Measurements from ENCODE around the gene SH2D2A. TPM values are rescaled to one million over a fixed set of nuclear protein-coding genes. Genes with fewer than 3 reads are reported as not detected.

SH2D2A gene
- total RNA-seq, 1 donor from 2014 or later = 0.88 TPM

DNA sequence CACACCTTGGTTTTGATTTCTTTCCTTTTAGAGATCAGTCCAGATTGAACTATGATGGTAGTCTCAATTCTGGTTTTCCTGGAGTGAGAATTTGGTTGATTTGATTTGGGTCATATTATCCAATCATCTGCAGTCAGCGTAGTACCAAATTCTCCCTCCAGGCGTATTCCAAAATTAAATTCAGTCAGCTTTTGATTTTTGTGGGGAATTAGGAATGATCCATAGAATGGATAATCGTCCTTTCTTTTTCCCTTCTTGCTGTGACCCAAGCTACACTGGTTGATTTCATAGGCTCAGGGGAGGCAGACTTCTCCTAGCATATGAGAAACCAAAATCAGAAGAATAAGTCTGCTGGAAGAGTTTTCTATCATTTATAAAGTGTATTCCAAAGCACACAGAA is 44.4 kb downstream of the SH2D2A start:
- TF ChIP-seq, protein P1, sequence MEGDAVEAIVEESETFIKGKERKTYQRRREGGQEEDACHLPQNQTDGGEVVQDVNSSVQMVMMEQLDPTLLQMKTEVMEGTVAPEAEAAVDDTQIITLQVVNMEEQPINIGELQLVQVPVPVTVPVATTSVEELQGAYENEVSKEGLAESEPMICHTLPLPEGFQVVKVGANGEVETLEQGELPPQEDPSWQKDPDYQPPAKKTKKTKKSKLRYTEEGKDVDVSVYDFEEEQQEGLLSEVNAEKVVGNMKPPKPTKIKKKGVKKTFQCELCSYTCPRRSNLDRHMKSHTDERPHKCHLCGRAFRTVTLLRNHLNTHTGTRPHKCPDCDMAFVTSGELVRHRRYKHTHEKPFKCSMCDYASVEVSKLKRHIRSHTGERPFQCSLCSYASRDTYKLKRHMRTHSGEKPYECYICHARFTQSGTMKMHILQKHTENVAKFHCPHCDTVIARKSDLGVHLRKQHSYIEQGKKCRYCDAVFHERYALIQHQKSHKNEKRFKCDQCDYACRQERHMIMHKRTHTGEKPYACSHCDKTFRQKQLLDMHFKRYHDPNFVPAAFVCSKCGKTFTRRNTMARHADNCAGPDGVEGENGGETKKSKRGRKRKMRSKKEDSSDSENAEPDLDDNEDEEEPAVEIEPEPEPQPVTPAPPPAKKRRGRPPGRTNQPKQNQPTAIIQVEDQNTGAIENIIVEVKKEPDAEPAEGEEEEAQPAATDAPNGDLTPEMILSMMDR (IDR thresholded peaks at IDR 0.05; ENCODE audit: borderline replicate concordance) = no peak
- Histone ChIP-seq H3K27me3 (ENCODE audit: low read depth) (no peaks in the 10 kb centered on the region), H3K4me1 (peaks cover 87% of the 10 kb centered on the region), H3K9me3 (replicated peaks) (no peaks in the 10 kb centered on the region), H3K27ac (replicated peaks) (no peak overlapping the region), H3K36me3 (peaks cover 8% of the 10 kb centered on the region), H3K4me3 (no peak overlapping the region)
- no peak for DNase-seq
- intact Hi-C loops (cut with micrococcal nuclease) = no loop called here

DNA sequence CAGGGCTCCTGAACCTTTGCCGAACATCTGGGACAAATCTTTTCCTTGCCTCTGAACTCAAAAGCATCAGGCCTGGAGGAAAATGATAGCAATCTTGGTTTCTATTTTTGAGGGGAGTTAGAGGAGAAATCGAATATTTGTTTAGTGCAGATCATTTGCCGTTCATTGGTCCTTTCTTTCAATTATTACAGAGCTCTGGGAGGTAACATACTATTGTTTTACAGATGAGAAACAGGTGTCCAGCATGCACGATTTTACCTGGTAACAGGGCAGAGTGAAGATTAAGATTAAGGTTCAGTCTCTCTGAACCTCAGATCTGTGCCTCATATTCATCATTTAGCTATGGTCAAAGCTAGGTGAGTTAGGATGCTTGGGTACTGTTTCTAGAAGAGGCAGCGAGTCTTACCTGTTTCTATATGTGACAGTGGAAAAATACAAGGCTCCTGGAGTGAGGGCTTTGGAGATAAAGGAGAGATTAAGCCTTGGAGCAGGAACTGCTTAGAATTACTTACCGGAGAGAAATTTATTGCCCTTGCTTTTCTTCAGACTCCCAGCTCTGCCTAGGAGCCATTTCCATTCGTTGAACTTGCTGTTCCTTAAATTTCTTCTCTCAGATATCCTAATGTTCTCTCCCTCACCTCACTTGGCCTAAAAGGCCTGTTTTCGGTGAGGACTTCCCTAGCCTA is 47.9 kb downstream of the SH2D2A start:
- H3K9me3 ChIP-seq (replicated peaks) = no peaks in the 10 kb centered on the region
- peak overlapping the region; percentile 88 for H3K27ac ChIP-seq (replicated peaks)
- intact Hi-C loops (cut with micrococcal nuclease) = no loop called here
- no peak for DNase-seq
- no peaks in the 10 kb centered on the region for H3K27me3 ChIP-seq (ENCODE audit: low read depth)
- H3K4me3 ChIP-seq = peak overlapping the region; percentile 97
- H3K4me1 ChIP-seq = peaks cover 74% of the 10 kb centered on the region
- peaks cover 8% of the 10 kb centered on the region for H3K36me3 ChIP-seq
- TF ChIP-seq, protein P1 (IDR thresholded peaks at IDR 0.05; ENCODE audit: borderline replicate concordance) = no peak

DNA sequence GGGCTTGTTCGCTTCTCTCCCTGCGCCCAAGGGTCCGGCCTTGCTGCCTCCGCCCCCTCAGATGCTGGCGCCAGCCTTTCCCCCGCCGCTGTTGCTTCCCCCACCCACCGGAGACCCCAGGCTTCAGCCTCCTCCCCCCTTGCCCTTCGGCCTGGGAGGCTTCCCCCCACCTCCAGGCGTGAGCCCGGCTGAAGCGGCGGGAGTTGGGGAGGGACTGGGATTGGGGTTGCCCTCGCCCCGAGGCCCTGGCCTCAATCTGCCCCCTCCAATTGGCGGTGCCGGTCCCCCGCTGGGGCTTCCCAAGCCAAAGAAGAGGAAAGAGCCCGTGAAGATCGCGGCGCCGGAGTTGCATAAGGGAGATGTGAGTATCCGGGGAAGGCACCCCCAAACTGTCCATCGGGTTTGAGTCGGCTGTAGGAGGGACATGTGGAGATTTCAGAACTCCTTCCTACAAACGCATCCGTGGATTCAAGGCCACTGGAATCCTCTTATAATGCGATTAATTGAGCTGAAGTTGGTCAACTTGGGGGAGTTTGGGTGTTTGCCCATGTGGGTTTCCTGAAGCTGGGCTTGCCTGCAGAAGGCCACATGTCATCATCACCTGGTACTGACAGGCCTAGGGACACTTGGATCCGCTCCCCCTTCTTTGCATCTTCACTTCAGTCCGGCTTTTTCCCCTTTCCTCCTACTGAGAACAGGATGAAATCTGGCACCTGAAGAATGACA is 48.6 kb downstream of the SH2D2A start:
- DNase-seq = peak; percentile 40
- Histone ChIP-seq H3K27ac (replicated peaks) (peak overlapping the region; percentile 88), H3K4me1 (peaks cover 67% of the 10 kb centered on the region), H3K9me3 (replicated peaks) (no peaks in the 10 kb centered on the region), H3K36me3 (peaks cover 8% of the 10 kb centered on the region), H3K4me3 (peak overlapping the region; percentile 97), H3K27me3 (ENCODE audit: low read depth) (no peaks in the 10 kb centered on the region)
- TF ChIP-seq, protein P1 (IDR thresholded peaks at IDR 0.05; ENCODE audit: borderline replicate concordance) = no peak
- intact Hi-C loops (cut with micrococcal nuclease) = no loop called here

DNA sequence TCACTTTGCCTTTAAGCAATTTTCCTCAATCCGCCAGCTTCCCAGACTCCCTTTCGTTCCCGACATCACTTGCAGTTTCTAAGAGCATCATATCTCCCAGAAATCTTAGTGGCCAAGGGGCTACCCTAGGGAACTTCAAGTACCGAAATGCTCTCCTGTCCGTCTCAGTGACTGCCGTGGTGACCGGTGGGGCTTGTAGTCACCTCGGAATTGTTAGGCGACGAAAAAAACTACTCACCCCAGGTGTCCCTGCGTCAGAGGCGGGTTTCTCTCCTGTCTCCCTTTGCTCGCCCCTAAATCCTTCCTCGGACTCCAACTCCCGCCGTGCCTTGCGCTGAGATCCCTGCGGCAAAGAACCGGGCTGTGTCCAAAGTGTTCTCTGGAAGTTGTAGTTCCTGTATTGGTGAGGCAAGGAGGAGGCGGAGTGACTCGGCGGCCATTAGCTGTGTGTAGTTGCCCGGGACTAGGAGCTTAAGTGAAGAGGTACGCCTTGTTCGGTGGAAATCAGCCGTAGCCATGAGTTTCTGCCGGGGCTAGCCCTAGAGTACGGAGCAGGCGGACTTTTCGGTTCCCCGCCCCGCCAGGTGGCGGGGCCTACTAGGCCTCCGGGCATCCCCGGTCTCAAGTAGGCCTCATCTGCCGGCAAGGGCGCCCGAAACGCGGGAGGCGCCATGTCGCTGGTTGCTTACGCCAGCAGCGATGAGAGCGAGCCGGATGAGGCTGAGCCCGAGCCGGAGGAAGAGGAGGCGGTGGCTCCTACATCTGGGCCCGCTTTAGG is 49.4 kb downstream of the SH2D2A start, which contains the start of gene PRCC:
Gene PRCC (plus strand): TSS at position 435 of the 778 bp plus-strand sequence. CDS start 237 bp downstream, at position 672.
- TF ChIP-seq, protein P1 (IDR thresholded peaks at IDR 0.05; ENCODE audit: borderline replicate concordance) = no peak
- H3K4me3 ChIP-seq = peak within 1 kb of the TSS; percentile 97
- peaks cover 8% of the 10 kb centered on the region for H3K36me3 ChIP-seq
- H3K27me3 ChIP-seq (ENCODE audit: low read depth) = no peaks in the 10 kb centered on the region
- peak within 1 kb of the TSS; percentile 88 for H3K27ac ChIP-seq (replicated peaks)
- peak; percentile 97 for DNase-seq
- no peaks in the 10 kb centered on the region for H3K9me3 ChIP-seq (replicated peaks)
- intact Hi-C loops (cut with micrococcal nuclease) = no loop called here
- H3K4me1 ChIP-seq = peaks cover 60% of the 10 kb centered on the region

DNA sequence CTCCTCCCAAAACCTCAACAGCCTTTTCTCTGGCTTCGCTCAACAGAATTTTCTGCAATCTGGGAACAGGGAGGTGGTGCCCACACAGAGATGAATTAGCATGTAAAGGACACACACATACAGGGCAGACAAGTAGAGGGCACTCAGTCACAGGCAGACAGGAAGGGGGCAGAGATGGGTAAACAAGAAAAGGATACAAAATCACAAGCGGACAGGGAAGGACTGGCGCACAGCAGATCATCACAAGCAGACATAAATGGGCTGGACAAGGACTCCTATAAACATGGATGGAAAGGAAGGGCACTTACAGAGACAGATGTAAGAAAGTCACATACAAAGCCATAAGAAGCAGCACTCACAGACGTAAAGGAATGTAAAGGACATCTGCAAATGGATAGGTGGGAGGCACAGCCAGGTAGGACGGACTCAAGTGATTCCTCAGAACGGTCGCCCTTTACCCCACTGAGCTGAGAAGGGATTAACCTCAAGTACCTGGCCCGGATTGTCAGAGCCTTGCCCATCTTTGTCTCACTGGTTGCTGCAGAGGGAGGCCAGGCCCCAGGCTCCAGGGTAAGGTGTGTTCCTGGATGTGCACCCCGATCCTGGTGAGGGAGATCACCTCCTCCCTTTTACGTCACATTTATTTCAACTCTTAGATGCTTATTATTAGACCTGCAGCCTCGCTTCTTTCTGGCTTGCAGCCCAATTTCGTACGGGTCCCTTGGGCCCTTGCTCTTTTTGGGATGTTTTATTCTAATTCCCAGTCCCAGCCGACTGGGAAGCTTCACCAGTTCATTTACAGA is 50.1 kb downstream of the SH2D2A start:
- peaks cover 8% of the 10 kb centered on the region for H3K36me3 ChIP-seq

More for the DNA sequence above, 50.1 kb downstream of the SH2D2A start:
- Histone ChIP-seq H3K4me3 (peak overlapping the region; percentile 97), H3K27me3 (ENCODE audit: low read depth) (no peaks in the 10 kb centered on the region), H3K9me3 (replicated peaks) (no peaks in the 10 kb centered on the region), H3K27ac (replicated peaks) (peak overlapping the region; percentile 88), H3K4me1 (peaks cover 52% of the 10 kb centered on the region)
- intact Hi-C loops (cut with micrococcal nuclease) = no loop called here
- TF ChIP-seq, protein P1 (IDR thresholded peaks at IDR 0.05; ENCODE audit: borderline replicate concordance) = no peak
- DNase-seq = no peak

Data from left ventricle myocardium inferior (tissue), 1 donor.